ENCODE data around the gene FN3KRP. TPM values are rescaled to one million over a fixed set of nuclear protein-coding genes. Genes with fewer than 3 reads are reported as not detected.
A peak's percentile ranks its signal among the peaks of the same experiment; 100 is the strongest.

Gene FN3KRP
- total and polyA plus RNA-seq, 4 donors: 10.1 to 15.5 (median 11.0) TPM

- Histone ChIP-seq H3K27me3 (ENCODE audit: control insufficient read depth in 4 of 4, insufficient read depth in 4 of 4, low read length in 3 of 4) (no peaks in the 10 kb centered on the region), H3K36me3 (ENCODE audit: control insufficient read depth in 4 of 4, insufficient read depth in 3 of 4, low read depth in 1 of 4, low read length in 3 of 4) (no peaks in the 10 kb centered on the region), H3K27ac (ENCODE audit: low read depth in 1 of 2, low read length in 2 of 2) (peak overlapping the region; percentile 76 to 87), H3K4me3 (ENCODE audit: low read depth in 1 of 3, low read length in 3 of 3) (no peak overlapping the region), H3K4me1 (ENCODE audit: control insufficient read depth in 4 of 4, insufficient read depth in 4 of 4, low read length in 3 of 4) (peaks cover 2 to 18% (median 8%) of the 10 kb centered on the region in 4 donors), H3K9me3 (ENCODE audit: control insufficient read depth in 4 of 4, low read length in 3 of 4) (no peaks in the 10 kb centered on the region), H3K9ac (ENCODE audit: low read depth in 1 of 2, low read length in 2 of 2) (peak overlapping the region in 1 of 2 donors; percentile 24)
- TF ChIP-seq GABPA (IDR thresholded peaks at IDR 0.05 in 1 of 2, conservative IDR thresholded peaks at IDR 0.05 in 1 of 2) (no peak), FOXA2 (IDR thresholded peaks at IDR 0.05) (no peak), FOXA1 (IDR thresholded peaks at IDR 0.05) (no peak), EGR1 (IDR thresholded peaks at IDR 0.05; ENCODE audit: low read depth in 2 of 2) (no peak), HNF4G (IDR thresholded peaks at IDR 0.05) (no peak), REST (IDR thresholded peaks at IDR 0.05) (no peak), RAD21 (IDR thresholded peaks at IDR 0.05) (no peak), JUND (IDR thresholded peaks at IDR 0.05) (no peak), MAX (IDR thresholded peaks at IDR 0.05) (no peak), CTCF (IDR thresholded peaks at IDR 0.05; ENCODE audit: low read depth, low read length, missing input control) (no peak), NR2F2 (IDR thresholded peaks at IDR 0.05) (no peak)
- 85% methylated on average over 19 of the region's 19 CpGs for WGBS
- DNase-seq (ENCODE audit: low spot score): no peak
These were observed 29.9 kb upstream of the FN3KRP start for GRCh38 chr17:82686366-82687324.

- no peak for DNase-seq (ENCODE audit: low spot score)
- H3K36me3 ChIP-seq (ENCODE audit: control insufficient read depth in 4 of 4, insufficient read depth in 3 of 4, low read depth in 1 of 4, low read length in 3 of 4): no peaks in the 10 kb centered on the region
These were observed 29.1 kb upstream of the FN3KRP start for GRCh38 chr17:82687375-82687861.

More at GRCh38 chr17:82687375-82687861, 29.1 kb upstream of the FN3KRP start:
- TF ChIP-seq FOXA2 (IDR thresholded peaks at IDR 0.05) (peak; percentile 48), YY1 (IDR thresholded peaks at IDR 0.05) (peak; percentile 64), CTCF (IDR thresholded peaks at IDR 0.05; ENCODE audit: low read depth, low read length, missing input control) (no peak), HNF4A (conservative IDR thresholded peaks at IDR 0.05) (no peak), FOXA1 (IDR thresholded peaks at IDR 0.05) (no peak), NR2F2 (IDR thresholded peaks at IDR 0.05) (no peak), EGR1 (IDR thresholded peaks at IDR 0.05; ENCODE audit: low read depth in 2 of 2) (no peak), RXRA (IDR thresholded peaks at IDR 0.05) (peak; percentile 5 to 49), RAD21 (IDR thresholded peaks at IDR 0.05) (no peak), GABPA (IDR thresholded peaks at IDR 0.05 in 1 of 2, conservative IDR thresholded peaks at IDR 0.05 in 1 of 2) (no peak), REST (IDR thresholded peaks at IDR 0.05) (peak; percentile 40), JUND (IDR thresholded peaks at IDR 0.05) (peak in 1 of 2 donors; percentile 51), ATF3 (IDR thresholded peaks at IDR 0.05) (no peak), SP1 (IDR thresholded peaks at IDR 0.05) (peak; percentile 59)
- 69% methylated on average over 10 of the region's 10 CpGs for WGBS
- Histone ChIP-seq H3K4me3 (ENCODE audit: low read depth in 1 of 3, low read length in 3 of 3) (no peak overlapping the region), H3K9ac (ENCODE audit: low read depth in 1 of 2, low read length in 2 of 2) (peak overlapping the region in 1 of 2 donors; percentile 12), H3K9me3 (ENCODE audit: control insufficient read depth in 4 of 4, low read length in 3 of 4) (no peaks in the 10 kb centered on the region), H3K27ac (ENCODE audit: low read depth in 1 of 2, low read length in 2 of 2) (peak overlapping the region; percentile 76 to 87), H3K4me1 (ENCODE audit: control insufficient read depth in 4 of 4, insufficient read depth in 4 of 4, low read length in 3 of 4) (peaks cover 2 to 18% (median 8%) of the 10 kb centered on the region in 4 donors), H3K27me3 (ENCODE audit: control insufficient read depth in 4 of 4, insufficient read depth in 4 of 4, low read length in 3 of 4) (no peaks in the 10 kb centered on the region)

Data from liver (tissue), 9 donors.